Glutamatergic neuron (in vitro differentiated cells): ENCODE results near the gene LSAMP. TPM values are rescaled to one million over a fixed set of nuclear protein-coding genes. Genes with fewer than 3 reads are reported as not detected.

Source experiments
- DNase-seq: peaks from one replicate; pipeline ENCODE4 v3.0.0; 2022
- H3K27ac Mint-ChIP-seq: one replicate; pipeline ENCODE4 v1.8.0; 2020; ENCODE audit warnings: mild to moderate bottlenecking, mixed read lengths, inconsistent platforms; ENCODE audit not compliant: unreplicated experiment
- H3K27me3 Mint-ChIP-seq: one replicate; pipeline ENCODE4 v1.8.0; 2020; ENCODE audit warnings: mild to moderate bottlenecking, moderate library complexity, mixed read lengths, inconsistent platforms; ENCODE audit not compliant: unreplicated experiment
- H3K36me3 Mint-ChIP-seq: one replicate; pipeline ENCODE4 v1.8.0; 2020; ENCODE audit warnings: mild to moderate bottlenecking, mixed read lengths, inconsistent platforms; ENCODE audit not compliant: unreplicated experiment
- H3K4me1 Mint-ChIP-seq: one replicate; pipeline ENCODE4 v1.8.0; 2020; ENCODE audit warnings: mild to moderate bottlenecking, low read depth, mixed read lengths, inconsistent platforms; ENCODE audit not compliant: unreplicated experiment
- H3K4me3 Mint-ChIP-seq: one replicate; pipeline ENCODE4 v1.8.0; 2020; ENCODE audit warnings: mild to moderate bottlenecking, mixed read lengths, inconsistent platforms; ENCODE audit not compliant: unreplicated experiment
- H3K9me3 Mint-ChIP-seq: one replicate; pipeline ENCODE4 v1.8.0; 2020; ENCODE audit warnings: mild to moderate bottlenecking, moderate library complexity, mixed read lengths, inconsistent platforms; ENCODE audit not compliant: unreplicated experiment
- CTCF ChIP-seq: fragments of 200-600 bp; sonication (generic); IDR thresholded peaks from one replicate; pipeline ENCODE4 v1.5.0; 2021; ENCODE audit not compliant: partially characterized antibody, unreplicated experiment
- total RNA-seq: library from RNA; stranded (reverse); fragmentation: NEBNext Ultra II Directional; extraction: Animal tissue kit (Norgen Biotek cat#: 25700); gene quantifications from one replicate; pipeline ENCODE4 v1.2.1, GENCODE V29; 2021; ENCODE audit not compliant: unreplicated experiment

Gene LSAMP
- total RNA-seq, 1 donor from 2014 or later, result 67.1 TPM

- Mint-ChIP-seq H3K9me3 (peaks cover 2% of the 10 kb centered on the region), H3K27me3 (peaks cover 1% of the 10 kb centered on the region), H3K4me1 (peaks cover 12% of the 10 kb centered on the region), H3K4me3 (no peak overlapping the region), H3K27ac (no peak overlapping the region), H3K36me3 (no peaks in the 10 kb centered on the region)
- TF ChIP-seq CTCF, result no peak
- no peak for DNase-seq
Measured at GRCh38 chr3:116405231-116405630, 40.1 kb downstream of the LSAMP start.

DNA sequence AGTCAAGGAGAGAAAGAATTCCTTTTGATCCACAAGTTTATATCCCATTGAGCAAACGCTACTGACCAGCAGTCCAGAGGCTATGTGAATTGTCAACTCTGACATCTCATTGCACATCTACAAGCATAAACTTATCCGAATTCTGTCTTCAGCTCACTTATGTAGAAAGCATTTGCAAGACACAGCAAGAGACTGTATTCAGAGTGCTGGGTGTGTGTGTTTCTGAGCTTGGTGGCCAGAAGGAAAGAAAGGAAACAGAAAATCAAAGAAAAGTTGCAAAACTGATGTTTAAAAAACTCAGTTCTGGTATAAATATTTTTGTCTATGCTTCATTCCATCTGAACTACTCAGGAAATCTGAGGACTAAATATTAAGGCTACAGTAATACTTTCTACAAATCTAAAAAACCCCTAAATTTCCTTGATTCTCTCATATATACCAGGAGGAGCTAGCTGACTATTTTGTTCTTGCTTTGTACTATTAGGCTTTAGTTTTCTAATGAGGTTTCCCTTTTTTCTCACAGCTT lies 45.5 kb downstream of the LSAMP start:
- Mint-ChIP-seq H3K4me3 (no peak overlapping the region), H3K36me3 (no peaks in the 10 kb centered on the region), H3K9me3 (peaks cover 2% of the 10 kb centered on the region), H3K4me1 (peaks cover 7% of the 10 kb centered on the region), H3K27ac (no peak overlapping the region), H3K27me3 (peaks cover 1% of the 10 kb centered on the region)
- TF ChIP-seq CTCF, result no peak
- DNase-seq, result no peak

- no peak for DNase-seq
- Mint-ChIP-seq H3K9me3 (peaks cover 4% of the 10 kb centered on the region), H3K4me1 (peaks cover 12% of the 10 kb centered on the region), H3K36me3 (no peaks in the 10 kb centered on the region), H3K27ac (no peak overlapping the region), H3K27me3 (no peaks in the 10 kb centered on the region), H3K4me3 (no peak overlapping the region)
- no peak for TF ChIP-seq CTCF
Measured at GRCh38 chr3:116394365-116394764, 50.9 kb downstream of the LSAMP start.

DNA sequence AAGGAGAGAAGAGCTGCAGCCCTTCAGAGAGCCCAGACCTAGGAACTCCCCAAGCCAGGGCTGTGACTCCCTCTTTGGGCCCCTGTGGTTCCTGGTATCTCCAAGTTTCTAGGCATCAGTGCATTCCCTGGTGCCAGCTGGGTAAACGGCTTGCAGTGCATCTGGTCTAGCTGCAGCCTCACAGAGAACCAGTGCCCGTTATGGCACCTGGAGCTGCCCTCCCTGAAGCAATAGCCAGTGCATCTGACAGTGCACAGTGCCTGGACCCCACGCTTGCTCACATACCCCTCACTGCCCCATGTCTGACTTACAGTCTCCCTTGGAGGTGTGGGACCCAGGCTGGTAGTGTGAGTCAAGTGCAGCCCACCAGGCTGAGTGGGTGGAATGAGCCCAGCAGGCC lies 52.1 kb downstream of the LSAMP start:
- H3K4me1 Mint-ChIP-seq, result peaks cover 21% of the 10 kb centered on the region
- H3K4me3 Mint-ChIP-seq, result no peak overlapping the region
- H3K27ac Mint-ChIP-seq, result no peak overlapping the region
- peaks cover 10% of the 10 kb centered on the region for H3K9me3 Mint-ChIP-seq
- DNase-seq, result no peak
- no peaks in the 10 kb centered on the region for H3K36me3 Mint-ChIP-seq
- H3K27me3 Mint-ChIP-seq, result no peaks in the 10 kb centered on the region
- no peak for TF ChIP-seq CTCF

DNA sequence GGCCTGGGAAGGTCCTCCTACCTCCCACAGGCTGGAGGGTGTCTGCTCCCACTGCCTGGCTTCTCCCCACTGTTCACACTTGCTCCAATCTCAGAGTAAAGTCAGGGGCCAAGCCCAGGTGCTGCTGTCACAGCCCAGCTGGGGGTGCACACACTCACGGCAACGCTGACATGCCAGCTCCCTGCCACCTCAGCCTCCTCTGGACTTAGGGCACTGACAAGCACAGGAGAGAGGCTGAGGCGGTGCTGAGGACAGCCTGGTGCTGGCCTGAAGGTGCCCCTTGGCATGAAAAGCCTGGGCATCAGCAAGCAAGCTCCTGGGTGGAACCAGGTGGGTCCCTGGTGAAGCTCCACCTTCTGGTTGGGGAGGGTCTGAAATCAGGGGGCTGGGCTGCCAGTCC lies 53.0 kb downstream of the LSAMP start:
- H3K9me3 Mint-ChIP-seq, result peaks cover 10% of the 10 kb centered on the region

More for the DNA sequence above, 53.0 kb downstream of the LSAMP start:
- Mint-ChIP-seq H3K27me3 (no peaks in the 10 kb centered on the region), H3K4me1 (peaks cover 23% of the 10 kb centered on the region), H3K4me3 (no peak overlapping the region), H3K27ac (no peak overlapping the region), H3K36me3 (no peaks in the 10 kb centered on the region)
- DNase-seq, result no peak
- no peak for TF ChIP-seq CTCF
